ENCODE results near the gene PAGE2B.
"Not testable (repeated sequence)": the region's sequence is repeated elsewhere in the genome, so short reads cannot be mapped to it uniquely, and the experiment has no call there.

DNA sequence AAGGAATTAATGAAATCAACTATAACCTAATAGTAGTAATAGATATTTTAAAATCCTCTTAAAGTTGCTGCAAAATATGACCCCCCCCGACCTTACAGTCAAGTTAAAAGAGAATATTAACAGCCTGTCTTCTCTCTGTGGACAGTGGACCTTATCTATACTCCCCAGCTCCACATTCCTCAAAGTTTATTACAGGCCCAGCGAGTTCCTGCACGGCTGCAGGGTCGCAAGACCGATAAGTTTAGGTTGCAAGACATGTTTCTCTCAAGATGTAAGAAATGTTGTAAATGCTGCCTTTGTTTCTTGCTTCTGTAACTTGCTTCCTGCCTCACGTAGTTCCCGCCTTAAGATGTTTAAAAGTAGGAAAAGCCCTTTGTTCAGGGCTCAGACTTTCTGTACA lies 41.8 kb downstream of the PAGE2B start:
- not testable (repeated sequence) for TF ChIP-seq POLR2A (IDR thresholded peaks at IDR 0.05; ENCODE audit: low read length)
- TF ChIP-seq GATA1 (IDR thresholded peaks at IDR 0.05; ENCODE audit: low read depth, low read length): peak; percentile 35

All from erythroblast (primary cell).